SK-N-SH (cell line): ENCODE data around the gene TBX1. TPM values are rescaled to one million over a fixed set of nuclear protein-coding genes. Genes with fewer than 3 reads are reported as not detected.

Experiments
- CTCF ChIA-PET: fragments of 300-600, 350-600 bp; formaldehyde crosslinking; extraction: SDS; loops from one replicate; lab custom pipeline; 2021; lab: Yijun Ruan, JAX
- POLR2A ChIA-PET: fragments of 350-600 bp; sonication (Branson Sonifier 250); formaldehyde crosslinking; extraction: SDS; loops from one replicate; lab custom pipeline; 2020; ENCODE audit warnings: antibody characterized with exemption, inconsistent platforms; lab: Yijun Ruan, JAX
- DNase-seq: peaks from one replicate; pipeline ENCODE4 v3.0.0; 2012
- H2AFZ ChIP-seq: fragments of 200-600 bp; sonication (generic); 2 replicates; pipeline ENCODE4 v1.8.1; 2016; ENCODE audit warnings: antibody characterized with exemption, mild to moderate bottlenecking, low read depth
- H3F3A ChIP-seq: fragments of 200-600 bp; sonication (generic); replicated peaks from 2 replicates; pipeline ENCODE3; 2016; ENCODE audit warnings: antibody characterized with exemption, mild to moderate bottlenecking; ENCODE audit not compliant: insufficient read depth
- H3K27ac ChIP-seq, 2 experiments: fragments of 200-500 bp in 1 of 2; fragments of 200-600 bp in 1 of 2; sonication (Bioruptor generic) in 1 of 2; sonication (generic), shearing (Covaris generic) in 1 of 2; 2 replicates each; pipeline versions ENCODE4 v1.5.1 to v1.6.1; 2014 to 2016; ENCODE audit warnings: low read depth in 2 of 2, inconsistent platforms in 1 of 2, low read length in 1 of 2, mild to moderate bottlenecking in 1 of 2, mixed read lengths in 1 of 2
- H3K27me3 ChIP-seq: fragments of 200-600 bp; sonication (generic), shearing (Covaris generic); 2 replicates; pipeline ENCODE4 v1.6.1; 2016; ENCODE audit warnings: mixed run types; ENCODE audit not compliant: insufficient read depth
- H3K36me3 ChIP-seq, 2 experiments: fragments of 200-500 bp in 1 of 2; fragments of 200-600 bp in 1 of 2; sonication (Bioruptor generic) in 1 of 2; sonication (generic) in 1 of 2; replicated peaks in 1 of 2; 2 replicates each; pipeline versions ENCODE3 to v1.5.1; 2014 to 2016; ENCODE audit warnings: low read length in 1 of 2, mild to moderate bottlenecking in 1 of 2; ENCODE audit not compliant: insufficient read depth in 2 of 2, control insufficient read depth in 1 of 2
- H3K4me1 ChIP-seq, 2 experiments: fragments of 200-500 bp in 1 of 2; fragments of 200-600 bp in 1 of 2; sonication (Bioruptor generic) in 1 of 2; sonication (generic), shearing (Covaris generic) in 1 of 2; 2 replicates each; pipeline versions ENCODE4 v1.5.1 to v1.6.1; 2014 to 2016; ENCODE audit warnings: low read depth in 1 of 2, low read length in 1 of 2, mixed run types in 1 of 2; ENCODE audit not compliant: insufficient read depth in 2 of 2, control insufficient read depth in 1 of 2
- H3K4me2 ChIP-seq: fragments of 200-600 bp; sonication (generic), shearing (Covaris generic); 2 replicates; pipeline ENCODE4 v1.6.1; 2017; ENCODE audit warnings: mixed run types
- H3K4me3 ChIP-seq, 2 experiments: fragments of 200-500 bp in 1 of 2; fragments of 200-600 bp in 1 of 2; sonication (Bioruptor generic) in 1 of 2; sonication (generic), shearing (Covaris generic) in 1 of 2; 2 replicates each; pipeline versions ENCODE4 v1.5.1 to v1.8.1; 2014 to 2016; ENCODE audit warnings: low read depth in 2 of 2, inconsistent platforms in 1 of 2, low read length in 1 of 2, mild to moderate bottlenecking in 1 of 2, mixed read lengths in 1 of 2, moderate library complexity in 1 of 2
- H3K79me2 ChIP-seq: fragments of 200-600 bp; sonication (generic); 2 replicates; pipeline ENCODE4 v1.8.1; 2017; ENCODE audit warnings: mild to moderate bottlenecking; ENCODE audit not compliant: insufficient read depth
- H3K9ac ChIP-seq: fragments of 200-600 bp; sonication (generic); 2 replicates; pipeline ENCODE4 v1.6.1; 2017; ENCODE audit warnings: mixed run types
- H3K9me2 ChIP-seq: fragments of 200-600 bp; sonication (generic); 2 replicates; pipeline ENCODE4 v1.6.1; 2017; ENCODE audit warnings: mixed run types
- H3K9me3 ChIP-seq: fragments of 200-600 bp; sonication (generic); 2 replicates; pipeline ENCODE4 v1.6.1; 2017; ENCODE audit warnings: mixed run types, mild to moderate bottlenecking, moderate library complexity
- H4K20me1 ChIP-seq: fragments of 200-600 bp; sonication (generic); 2 replicates; pipeline ENCODE4 v1.6.1; 2017; ENCODE audit warnings: mild to moderate bottlenecking, mixed run types; ENCODE audit not compliant: insufficient read depth
- FOSL2 ChIP-seq: IDR thresholded peaks from 2 replicates; pipeline ENCODE4 v1.4.0; 2012; ENCODE audit warnings: low read depth, mild to moderate bottlenecking, moderate library complexity, borderline replicate concordance
- FOXJ3 ChIP-seq: sonication (generic); formaldehyde crosslinking; IDR thresholded peaks from 2 replicates; pipeline ENCODE4 v1.5.1; 2020; ENCODE audit warnings: mild to moderate bottlenecking, missing genetic modification reagents
- GABPA ChIP-seq: IDR thresholded peaks from 2 replicates; pipeline ENCODE4 v1.4.0; 2012; ENCODE audit warnings: low read depth, mild to moderate bottlenecking
- IRF3 ChIP-seq: fragments of 150-350 bp; IDR thresholded peaks from 2 replicates; pipeline ENCODE4 v1.6.1; 2016; ENCODE audit warnings: mild to moderate bottlenecking, low read depth, low read length
- NFIC ChIP-seq: IDR thresholded peaks from 2 replicates; pipeline ENCODE4 v1.4.0; 2012; ENCODE audit warnings: borderline replicate concordance
- POLR2AphosphoS5 ChIP-seq: IDR thresholded peaks from 2 replicates; pipeline ENCODE4 v1.6.1; 2012; ENCODE audit warnings: low read depth, low read length
- RCOR1 ChIP-seq: fragments of 150-350 bp; IDR thresholded peaks from 2 replicates; pipeline ENCODE4 v1.6.1; 2017; ENCODE audit warnings: antibody characterized with exemption, low read length
- RXRA ChIP-seq: IDR thresholded peaks from 2 replicates; pipeline ENCODE4 v1.4.0; 2012; ENCODE audit warnings: low read depth, mild to moderate bottlenecking, borderline replicate concordance
- SIN3A ChIP-seq: IDR thresholded peaks from 2 replicates; pipeline ENCODE4 v1.6.1; 2012; ENCODE audit warnings: low read depth, mild to moderate bottlenecking, low read length, moderate library complexity, borderline replicate concordance
- TEAD4 ChIP-seq: IDR thresholded peaks from 2 replicates; pipeline ENCODE4 v1.4.0; 2012; ENCODE audit warnings: mild to moderate bottlenecking, borderline replicate concordance; ENCODE audit not compliant: insufficient read depth
- USF1 ChIP-seq: IDR thresholded peaks from 2 replicates; pipeline ENCODE4 v1.4.0; 2012; ENCODE audit warnings: low read depth, borderline replicate concordance
- YY1 ChIP-seq: IDR thresholded peaks from 2 replicates; pipeline ENCODE4 v1.4.0; 2012; ENCODE audit warnings: low read depth, mild to moderate bottlenecking
- WGBS: methylation state at CpG from one replicate; pipeline ENCODE4 v1.1.6; 2017; ENCODE audit warnings: low lambda C conversion rate; 5-methylcytosine and 5-hydroxymethylcytosine counted together
- polyA plus RNA-seq, 3 experiments: library from polyadenylated mRNA; depleted of rRNA; stranded (reverse); fragments of >200 nt; gene quantifications; 2 replicates each; pipeline ENCODE4 v1.2.3, GENCODE V29; 2012
- TF ChIP-seq, protein P1 (sequence below): fragments of 150-350 bp; IDR thresholded peaks from 2 replicates; pipeline ENCODE4 v1.6.1; 2017; ENCODE audit warnings: antibody characterized with exemption, low read length, low read depth, borderline replicate concordance
- TF ChIP-seq, protein P2 (sequence below): IDR thresholded peaks from 2 replicates; pipeline ENCODE4 v1.4.0; 2012; ENCODE audit warnings: low read depth, borderline replicate concordance

Gene TBX1
- polyA plus RNA-seq, 1 of the 3 experiments (the other 2 are of a cell fraction) = not detected

GRCh38 chr22:19759427-19760057, 1.0 kb upstream of the TBX1 start:
- Histone ChIP-seq H3K9ac (no peak overlapping the region), H3K27me3 (peaks cover 42% of the 10 kb centered on the region), H2AFZ (no peak overlapping the region; the same call in 1 of the 2 replicates), H3K9me3 (no peaks in the 10 kb centered on the region), H3K36me3 (no peaks in the 10 kb centered on the region), H3K27ac (no peak overlapping the region), H3K4me1 (peaks cover 0 to 6% of the 10 kb centered on the region in 2 experiments; a peak in 2 of 4 replicates), H3K4me3 (no peak overlapping the region), H3K79me2 (no peaks in the 10 kb centered on the region), H3K9me2 (no peaks in the 10 kb centered on the region), H3K4me2 (peak overlapping the region; percentile 19; the same call in 1 of the 2 replicates), H3F3A (no peaks in the 10 kb centered on the region), H4K20me1 (no peaks in the 10 kb centered on the region)
- WGBS = 21% methylated on average over 11 of the region's 43 CpGs
- peak; percentile 64 for DNase-seq
- TF ChIP-seq POLR2AphosphoS5 (no peak), YY1 (no peak), USF1 (no peak), NFIC (no peak), SIN3A (no peak), FOXJ3 (no peak), FOSL2 (no peak), RCOR1 (no peak)
- TF ChIP-seq, protein P1, sequence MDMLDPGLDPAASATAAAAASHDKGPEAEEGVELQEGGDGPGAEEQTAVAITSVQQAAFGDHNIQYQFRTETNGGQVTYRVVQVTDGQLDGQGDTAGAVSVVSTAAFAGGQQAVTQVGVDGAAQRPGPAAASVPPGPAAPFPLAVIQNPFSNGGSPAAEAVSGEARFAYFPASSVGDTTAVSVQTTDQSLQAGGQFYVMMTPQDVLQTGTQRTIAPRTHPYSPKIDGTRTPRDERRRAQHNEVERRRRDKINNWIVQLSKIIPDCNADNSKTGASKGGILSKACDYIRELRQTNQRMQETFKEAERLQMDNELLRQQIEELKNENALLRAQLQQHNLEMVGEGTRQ = no peak
- CTCF ChIA-PET = interaction anchor here (0.9 to 1.5 kb wide), 3 partner anchors 10 to 117 kb away, joined by 3 to 6 read pairs (median 4); no protein-coding TSS in a partner anchor
- POLR2A ChIA-PET = no interaction called here

GRCh38 chr22:19760951-19761724, 560 bp downstream of the TBX1 start:
- peak; percentile 71 for DNase-seq
- no peak for TF ChIP-seq NFIC
- TF ChIP-seq TEAD4 = no peak
- no peak for TF ChIP-seq GABPA
- TF ChIP-seq RXRA = no peak
- no peak for TF ChIP-seq USF1
- TF ChIP-seq FOSL2 = no peak
- TF ChIP-seq, protein P1 = no peak
- TF ChIP-seq IRF3 = no peak
- TF ChIP-seq POLR2AphosphoS5 = no peak
- TF ChIP-seq, protein P2, sequence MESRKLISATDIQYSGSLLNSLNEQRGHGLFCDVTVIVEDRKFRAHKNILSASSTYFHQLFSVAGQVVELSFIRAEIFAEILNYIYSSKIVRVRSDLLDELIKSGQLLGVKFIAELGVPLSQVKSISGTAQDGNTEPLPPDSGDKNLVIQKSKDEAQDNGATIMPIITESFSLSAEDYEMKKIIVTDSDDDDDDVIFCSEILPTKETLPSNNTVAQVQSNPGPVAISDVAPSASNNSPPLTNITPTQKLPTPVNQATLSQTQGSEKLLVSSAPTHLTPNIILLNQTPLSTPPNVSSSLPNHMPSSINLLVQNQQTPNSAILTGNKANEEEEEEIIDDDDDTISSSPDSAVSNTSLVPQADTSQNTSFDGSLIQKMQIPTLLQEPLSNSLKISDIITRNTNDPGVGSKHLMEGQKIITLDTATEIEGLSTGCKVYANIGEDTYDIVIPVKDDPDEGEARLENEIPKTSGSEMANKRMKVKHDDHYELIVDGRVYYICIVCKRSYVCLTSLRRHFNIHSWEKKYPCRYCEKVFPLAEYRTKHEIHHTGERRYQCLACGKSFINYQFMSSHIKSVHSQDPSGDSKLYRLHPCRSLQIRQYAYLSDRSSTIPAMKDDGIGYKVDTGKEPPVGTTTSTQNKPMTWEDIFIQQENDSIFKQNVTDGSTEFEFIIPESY = no peak
- no peaks in the 10 kb centered on the region for H3K79me2 ChIP-seq
- H3K27ac ChIP-seq = no peak overlapping the region
- no peak overlapping the region for H3K4me2 ChIP-seq
- no peak overlapping the region for H3K9ac ChIP-seq
- no peaks in the 10 kb centered on the region for H4K20me1 ChIP-seq
- ChIA-PET POLR2A (no interaction called here), CTCF (interaction anchor here (0.7 to 3.7 kb wide), 4 partner anchors 30 to 149 kb away, joined by 3 to 15 read pairs (median 4); no protein-coding TSS in a partner anchor)
- 100% methylated on average over 5 of the region's 117 CpGs for WGBS
- H2AFZ ChIP-seq = no peak overlapping the region
- no peaks in the 10 kb centered on the region for H3K36me3 ChIP-seq
- no peaks in the 10 kb centered on the region for H3K9me3 ChIP-seq
- H3K9me2 ChIP-seq = no peaks in the 10 kb centered on the region
- H3K27me3 ChIP-seq = peaks cover 34% of the 10 kb centered on the region
- peaks cover 0 to 4% of the 10 kb centered on the region in 2 experiments; a peak in 2 of 4 replicates for H3K4me1 ChIP-seq
- H3K4me3 ChIP-seq = peak overlapping the region in 1 of 2 experiments; percentile 25; a peak in 1 of 4 replicates
- H3F3A ChIP-seq = no peaks in the 10 kb centered on the region
